Measurements from ENCODE around the gene CRIP2. TPM values are rescaled to one million over a fixed set of nuclear protein-coding genes. Genes with fewer than 3 reads are reported as not detected.

The CRIP2 gene
- total and polyA plus RNA-seq, 2 of the 13 experiments (the other 11 are each of a cell fraction or from before 2014, with no cell fraction given) = 31.6 to 37.9 TPM

- WGBS (ENCODE audit: low lambda C conversion rate) = 98% methylated on average over 5 of the region's 24 CpGs
- H3K27me3 ChIP-seq (ENCODE audit: control insufficient read depth in 1 of 2, insufficient read depth in 2 of 2, low read length in 2 of 2) = no peaks in the 10 kb centered on the region; a peak in 1 of 5 replicates
- no TSS peak for BruUV-seq (replicated peaks)
- H2AFZ ChIP-seq (ENCODE audit: low read length) = no peak overlapping the region
- H3K9me3 ChIP-seq (ENCODE audit: low read length) = no peaks in the 10 kb centered on the region
- H3K27ac ChIP-seq (ENCODE audit: extremely low read length, insufficient read depth, low read length) = peak overlapping the region; percentile 93
- DNase-seq (ENCODE audit: low spot score) (no peak), ATAC-seq (no peak), FAIRE-seq (no peak)
- peak overlapping the region; percentile 63 for H3K4me2 ChIP-seq (ENCODE audit: low read depth, low read length)
- CTCF ChIA-PET (ENCODE audit: low intra/inter-chr PET ratio, low total read pairs) = no interaction called here
- 0 out of 2 replicates have a peak overlapping the region, but pooled peaks have one; percentile 10 for H3K9ac ChIP-seq (ENCODE audit: insufficient read depth, low read depth, low read length)
- intact Hi-C loops (cut with micrococcal nuclease; ENCODE audit: unreplicated experiment) = loop anchor here (10.0 kb wide), 1 partner anchor 178 kb away; the partner anchor contains the start of gene PACS2
- H3K79me2 ChIP-seq (ENCODE audit: insufficient read depth, low read length) = peaks cover 21% of the 10 kb centered on the region
- peak overlapping the region in 1 of 3 experiments; percentile 80; a peak in 1 of 6 replicates for H3K4me3 ChIP-seq (replicated peaks in 1 of 3; ENCODE audit: insufficient read depth in 1 of 3, low read depth in 2 of 3, low read length in 3 of 3)
- POLR2A ChIA-PET = interaction anchor here (0.6 to 1.2 kb wide), 4 partner anchors 8 to 826 kb away, joined by 3 to 5 read pairs (median 4); no protein-coding TSS in a partner anchor
- H3K4me1 ChIP-seq (ENCODE audit: insufficient read depth, low read length) = peaks cover 66% of the 10 kb centered on the region
- no peaks in the 10 kb centered on the region for H4K20me1 ChIP-seq (ENCODE audit: insufficient read depth, low read length)
- H3K36me3 ChIP-seq (replicated peaks in 1 of 2; ENCODE audit: control insufficient read depth in 1 of 2, insufficient read depth in 2 of 2, low read length in 2 of 2) = peaks cover 0 to 3% of the 10 kb centered on the region in 2 experiments; a peak in 1 of 5 replicates
- in situ Hi-C loops (cut with HindIII; ENCODE audit: extremely low pct_ligation_motif_present, low pct_unique_long_range_greater_than_20kb) = no loop called here
- TF ChIP-seq ZNF703 (CRISPR knock-in tag; IDR thresholded peaks at IDR 0.05; ENCODE audit: borderline replicate concordance) (no peak), WIZ (CRISPR knock-in tag; IDR thresholded peaks at IDR 0.05) (no peak), AGO1 (IDR thresholded peaks at IDR 0.05; ENCODE audit: low read depth, low read length, poor library complexity, severe bottlenecking) (peak; percentile 71), PRMT3 (CRISPR knock-in tag; IDR thresholded peaks at IDR 0.05; ENCODE audit: borderline replicate concordance, low read depth) (0 out of 2 replicates have a peak, but pooled peaks have one; percentile 28), ZNF10 (CRISPR knock-in tag; IDR thresholded peaks at IDR 0.05; ENCODE audit: borderline replicate concordance, low read depth) (no peak), ZNF143 (CRISPR knock-in tag; IDR thresholded peaks at IDR 0.05) (no peak), RBFOX2 (IDR thresholded peaks at IDR 0.05; ENCODE audit: low read depth, low read length) (peak; percentile 81), TCF7 (IDR thresholded peaks at IDR 0.05; ENCODE audit: low read depth) (no peak), AGO2 (optimal IDR thresholded peaks at IDR 0.05; ENCODE audit: low read depth, low read length) (peak; percentile 94), PCBP1 (IDR thresholded peaks at IDR 0.05; ENCODE audit: borderline replicate concordance, low read depth, low read length) (0 out of 2 replicates have a peak, but pooled peaks have one; percentile 52), TERF1 (CRISPR knock-in tag; IDR thresholded peaks at IDR 0.05) (0 out of 2 replicates have a peak, but pooled peaks have one; percentile 42), TGIF2 (CRISPR knock-in tag; IDR thresholded peaks at IDR 0.05) (no peak), HNRNPL (IDR thresholded peaks at IDR 0.05; ENCODE audit: low read depth, low read length) (peak; percentile 46; the same call in 1 of the 2 replicates)
- TF ChIP-seq, protein P1, sequence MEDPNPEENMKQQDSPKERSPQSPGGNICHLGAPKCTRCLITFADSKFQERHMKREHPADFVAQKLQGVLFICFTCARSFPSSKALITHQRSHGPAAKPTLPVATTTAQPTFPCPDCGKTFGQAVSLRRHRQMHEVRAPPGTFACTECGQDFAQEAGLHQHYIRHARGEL (CRISPR knock-in tag; IDR thresholded peaks at IDR 0.05) = 0 out of 2 replicates have a peak, but pooled peaks have one; percentile 20
- TF ChIP-seq, protein P2, sequence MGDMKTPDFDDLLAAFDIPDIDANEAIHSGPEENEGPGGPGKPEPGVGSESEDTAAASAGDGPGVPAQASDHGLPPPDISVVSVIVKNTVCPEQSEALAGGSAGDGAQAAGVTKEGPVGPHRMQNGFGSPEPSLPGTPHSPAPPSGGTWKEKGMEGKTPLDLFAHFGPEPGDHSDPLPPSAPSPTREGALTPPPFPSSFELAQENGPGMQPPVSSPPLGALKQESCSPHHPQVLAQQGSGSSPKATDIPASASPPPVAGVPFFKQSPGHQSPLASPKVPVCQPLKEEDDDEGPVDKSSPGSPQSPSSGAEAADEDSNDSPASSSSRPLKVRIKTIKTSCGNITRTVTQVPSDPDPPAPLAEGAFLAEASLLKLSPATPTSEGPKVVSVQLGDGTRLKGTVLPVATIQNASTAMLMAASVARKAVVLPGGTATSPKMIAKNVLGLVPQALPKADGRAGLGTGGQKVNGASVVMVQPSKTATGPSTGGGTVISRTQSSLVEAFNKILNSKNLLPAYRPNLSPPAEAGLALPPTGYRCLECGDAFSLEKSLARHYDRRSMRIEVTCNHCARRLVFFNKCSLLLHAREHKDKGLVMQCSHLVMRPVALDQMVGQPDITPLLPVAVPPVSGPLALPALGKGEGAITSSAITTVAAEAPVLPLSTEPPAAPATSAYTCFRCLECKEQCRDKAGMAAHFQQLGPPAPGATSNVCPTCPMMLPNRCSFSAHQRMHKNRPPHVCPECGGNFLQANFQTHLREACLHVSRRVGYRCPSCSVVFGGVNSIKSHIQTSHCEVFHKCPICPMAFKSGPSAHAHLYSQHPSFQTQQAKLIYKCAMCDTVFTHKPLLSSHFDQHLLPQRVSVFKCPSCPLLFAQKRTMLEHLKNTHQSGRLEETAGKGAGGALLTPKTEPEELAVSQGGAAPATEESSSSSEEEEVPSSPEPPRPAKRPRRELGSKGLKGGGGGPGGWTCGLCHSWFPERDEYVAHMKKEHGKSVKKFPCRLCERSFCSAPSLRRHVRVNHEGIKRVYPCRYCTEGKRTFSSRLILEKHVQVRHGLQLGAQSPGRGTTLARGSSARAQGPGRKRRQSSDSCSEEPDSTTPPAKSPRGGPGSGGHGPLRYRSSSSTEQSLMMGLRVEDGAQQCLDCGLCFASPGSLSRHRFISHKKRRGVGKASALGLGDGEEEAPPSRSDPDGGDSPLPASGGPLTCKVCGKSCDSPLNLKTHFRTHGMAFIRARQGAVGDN (CRISPR knock-in tag; IDR thresholded peaks at IDR 0.05) = peak; percentile 25; the same call in 1 of the 2 replicates
These were observed 17.7 kb downstream of the CRIP2 start for GRCh38 chr14:105492031-105492970.

Data from HepG2 (cell line).